IMR-90 (cell line): ENCODE data around the gene RUNX1. TPM values are rescaled to one million over a fixed set of nuclear protein-coding genes. Genes with fewer than 3 reads are reported as not detected.
A peak's percentile ranks its signal among the peaks of the same experiment; 100 is the strongest.

Experiments
- ATAC-seq: fragments of 200-7000 bp; cut with Tn5 transposase; 2 replicates; pipeline ENCODE4 v1.9.1; 2020; ENCODE audit warnings: low read depth, mild to moderate bottlenecking, moderate library complexity
- BruUV-seq: library from RNA; stranded (reverse); fragments of 400-500 nt; replicated peaks from 2 replicates; lab custom pipeline; 2021; lab: Mats Ljungman, UMichigan
- CTCF ChIA-PET: fragments of 300-600 bp; formaldehyde crosslinking; extraction: SDS; loops from one replicate; lab custom pipeline; 2021; ENCODE audit warnings: antibody characterized with exemption; lab: Yijun Ruan, JAX
- POLR2A ChIA-PET: fragments of 300-600 bp; sonication (Branson Sonifier 250); formaldehyde crosslinking; loops from one replicate; lab custom pipeline; 2022; ENCODE audit warnings: antibody characterized with exemption; ENCODE audit not compliant: unreplicated experiment; lab: Charles Lee
- DNase-seq: peaks from one replicate; pipeline ENCODE4 v3.0.0; 2013
- H2AFZ ChIP-seq: replicated peaks from 2 replicates; pipeline ENCODE3; 2013; ENCODE audit warnings: low read length, mild to moderate bottlenecking; ENCODE audit not compliant: poor library complexity
- H2AK5ac ChIP-seq: 2 replicates; pipeline ENCODE4 v1.6.1; 2013; ENCODE audit warnings: low read depth, low read length, inconsistent platforms
- H2AK9ac ChIP-seq: replicated peaks from 2 replicates; pipeline ENCODE3; 2013; ENCODE audit warnings: mild to moderate bottlenecking, low read depth, low read length, moderate library complexity; ENCODE audit not compliant: poor library complexity
- H2BK120ac ChIP-seq: 2 replicates; pipeline ENCODE4 v1.6.1; 2013; ENCODE audit warnings: low read depth, low read length, inconsistent platforms
- H2BK15ac ChIP-seq: 3 replicates; pipeline ENCODE4 v1.6.1; 2013; ENCODE audit warnings: low read depth, low read length, inconsistent platforms
- H2BK20ac ChIP-seq: 2 replicates; pipeline ENCODE4 v1.6.1; 2013; ENCODE audit warnings: low read depth, mild to moderate bottlenecking, inconsistent platforms, low read length, moderate library complexity
- H2BK5ac ChIP-seq: 2 replicates; pipeline ENCODE4 v1.6.1; 2013; ENCODE audit warnings: mild to moderate bottlenecking, low read depth, low read length, inconsistent platforms; ENCODE audit not compliant: poor library complexity, severe bottlenecking
- H3K14ac ChIP-seq: replicated peaks from 2 replicates; pipeline ENCODE4 v1.6.1; 2013; ENCODE audit warnings: low read depth, low read length, inconsistent platforms
- H3K18ac ChIP-seq: 2 replicates; pipeline ENCODE4 v1.6.1; 2013; ENCODE audit warnings: low read depth, low read length, control low read depth
- H3K23ac ChIP-seq: 2 replicates; pipeline ENCODE4 v1.6.1; 2013; ENCODE audit warnings: low read depth, low read length, inconsistent platforms
- H3K27ac ChIP-seq: 2 replicates; pipeline ENCODE4 v1.5.1; 2013; ENCODE audit warnings: mild to moderate bottlenecking, control low read depth, low read length; ENCODE audit not compliant: insufficient read depth
- H3K27me3 ChIP-seq: 2 replicates; pipeline ENCODE4 v1.6.1; 2013; ENCODE audit warnings: low read length; ENCODE audit not compliant: control insufficient read depth, insufficient read depth
- H3K36me3 ChIP-seq: 2 replicates; pipeline ENCODE4 v1.6.1; 2013; ENCODE audit warnings: low read length, mixed read lengths; ENCODE audit not compliant: control insufficient read depth, insufficient read depth
- H3K4ac ChIP-seq: 2 replicates; pipeline ENCODE4 v1.6.1; 2013; ENCODE audit warnings: low read depth, low read length, inconsistent platforms
- H3K4me1 ChIP-seq: 2 replicates; pipeline ENCODE4 v1.6.1; 2013; ENCODE audit warnings: low read length, mixed read lengths; ENCODE audit not compliant: control insufficient read depth, insufficient read depth
- H3K4me2 ChIP-seq: 2 replicates; pipeline ENCODE4 v1.6.1; 2013; ENCODE audit warnings: low read depth, mild to moderate bottlenecking, control low read depth, low read length, moderate library complexity
- H3K4me3 ChIP-seq: 2 replicates; pipeline ENCODE4 v1.5.1; 2013; ENCODE audit warnings: low read depth, mild to moderate bottlenecking, control low read depth, low read length, moderate library complexity; ENCODE audit not compliant: insufficient read depth
- H3K56ac ChIP-seq: 2 replicates; pipeline ENCODE4 v1.6.1; 2013; ENCODE audit warnings: low read length, inconsistent platforms; ENCODE audit not compliant: insufficient read depth; ENCODE audit errors: extremely low read depth
- H3K79me1 ChIP-seq, 2 experiments: 2 replicates each; pipeline ENCODE4 v1.6.1; 2013; ENCODE audit warnings: low read length in 2 of 2, inconsistent platforms in 1 of 2, low read depth in 1 of 2
- H3K9ac ChIP-seq: 2 replicates; pipeline ENCODE4 v1.6.1; 2013; ENCODE audit warnings: low read depth, low read length, control low read depth
- H3K9me1 ChIP-seq: 2 replicates; pipeline ENCODE4 v1.6.1; 2013; ENCODE audit warnings: low read length, inconsistent platforms; ENCODE audit not compliant: insufficient read depth
- H3K9me3 ChIP-seq: 2 replicates; pipeline ENCODE4 v1.6.1; 2013; ENCODE audit warnings: low read length; ENCODE audit not compliant: control insufficient read depth, insufficient read depth
- H4K20me1 ChIP-seq: 2 replicates; pipeline ENCODE4 v1.6.1; 2013; ENCODE audit warnings: low read length, inconsistent platforms; ENCODE audit not compliant: insufficient read depth
- H4K5ac ChIP-seq: 2 replicates; pipeline ENCODE4 v1.6.1; 2013; ENCODE audit warnings: mild to moderate bottlenecking, low read depth, low read length, control low read depth
- H4K8ac ChIP-seq, 2 experiments: 2 replicates each; pipeline ENCODE4 v1.6.1; 2013; ENCODE audit warnings: low read depth in 2 of 2, low read length in 2 of 2, control low read depth in 1 of 2, inconsistent platforms in 1 of 2
- H4K91ac ChIP-seq: 2 replicates; pipeline ENCODE4 v1.6.1; 2013; ENCODE audit warnings: low read depth, low read length, inconsistent platforms; ENCODE audit not compliant: insufficient read depth
- CEBPB ChIP-seq: IDR thresholded peaks from 2 replicates; pipeline ENCODE4 v1.6.1; 2012; ENCODE audit warnings: low read depth, low read length, improper control_type of control experiment
- FOS ChIP-seq: fragments of 150-350 bp; IDR thresholded peaks from 2 replicates; pipeline ENCODE4 v1.6.1; 2016; ENCODE audit warnings: low read depth, low read length
- RAD21 ChIP-seq: IDR thresholded peaks from 2 replicates; pipeline ENCODE4 v1.6.1; 2012; ENCODE audit warnings: low read length, improper control_type of control experiment
- USF2 ChIP-seq: fragments of 150-350 bp; IDR thresholded peaks from 2 replicates; pipeline ENCODE4 v1.6.1; 2017; ENCODE audit warnings: mild to moderate bottlenecking, antibody characterized with exemption, low read length, low read depth
- WGBS, 2 experiments: methylation state at CpG; one replicate each; pipeline versions ENCODE4 v1.1.5 to v1.1.7; 2013; ENCODE audit warnings: missing lambda C conversion rate in 2 of 2; ENCODE audit not compliant: insufficient read length in 1 of 2; ENCODE audit errors: extremely low coverage in 2 of 2; 5-methylcytosine and 5-hydroxymethylcytosine counted together
- dilution Hi-C: fragments of 300-500 bp; cut with HindIII; formaldehyde crosslinking; loops from one replicate; pipeline ENCODE4 v1.14.3; 2018; ENCODE audit warnings: low sequenced_read_pairs; ENCODE audit not compliant: unreplicated experiment
- in situ Hi-C: fragments of 300-500 bp; cut with MboI; formaldehyde crosslinking; loops from 3 replicates; pipeline ENCODE4 v1.14.3; 2019; ENCODE audit warnings: low sequenced_read_pairs, inconsistent platforms, mixed read lengths
- intact Hi-C: fragments of 100-400 bp; cut with micrococcal nuclease; formaldehyde crosslinking; loops from 2 replicates; pipeline ENCODE4 v1.10.0; 2022
- polyA plus RNA-seq, 3 experiments: library from polyadenylated mRNA; depleted of rRNA; stranded (reverse); fragments of >200 nt; gene quantifications; 2 replicates each; pipeline ENCODE4 v1.2.3, GENCODE V29; 2012; ENCODE audit warnings: low replicate concordance in 1 of 3
- total RNA-seq: library from RNA; depleted of rRNA; stranded (reverse); fragments of >200 nt; gene quantifications from 2 replicates; pipeline ENCODE4 v1.2.3, GENCODE V29; 2012

RUNX1 gene
- total and polyA plus RNA-seq, 2 of the 4 experiments (the other 2 are of a cell fraction), result 34.5 to 56.5 TPM

- H2BK15ac ChIP-seq, result no peak overlapping the region
- H3K14ac ChIP-seq, result 0 out of 2 replicates have a peak overlapping the region, but pooled peaks have one; percentile 24
- peaks cover 7% of the 10 kb centered on the region for H3K4me1 ChIP-seq
- no peak overlapping the region for H3K18ac ChIP-seq
- TF ChIP-seq RAD21 (no peak), USF2 (no peak), CEBPB (0 out of 2 replicates have a peak, but pooled peaks have one; percentile 40), FOS (no peak)
- H2BK120ac ChIP-seq, result no peak overlapping the region
- no peak overlapping the region for H3K4me2 ChIP-seq
- CTCF ChIA-PET, result no interaction called here
- no CpG with 5 or more reads among the region's 1 CpG for WGBS, 2 experiments
- H3K9me3 ChIP-seq, result no peaks in the 10 kb centered on the region
- no peak overlapping the region for H3K4me3 ChIP-seq
- peaks cover 22% of the 10 kb centered on the region; the same call in 1 of the 2 replicates for H4K20me1 ChIP-seq
- no TSS peak for BruUV-seq
- peaks cover 32% of the 10 kb centered on the region for H3K36me3 ChIP-seq
- H4K8ac ChIP-seq, result no peak overlapping the region
- H2AFZ ChIP-seq, result no peak overlapping the region
- peak overlapping the region; percentile 6 for H2BK5ac ChIP-seq
- H2AK9ac ChIP-seq, result no peak overlapping the region
- no peak overlapping the region for H3K27ac ChIP-seq
- H4K91ac ChIP-seq, result no peak overlapping the region
- H2BK20ac ChIP-seq, result no peak overlapping the region
- H3K23ac ChIP-seq, result peak overlapping the region; percentile 10; the same call in 1 of the 2 replicates
- no peak overlapping the region; the same call in 1 of the 2 replicates for H2AK5ac ChIP-seq
- in situ Hi-C loops (no loop called here), dilution Hi-C loops (no loop called here), intact Hi-C loops (loop anchor here (5.0 kb wide), 2 partner anchors 85 to 100 kb away; no protein-coding TSS in a partner anchor)
- H3K27me3 ChIP-seq, result no peaks in the 10 kb centered on the region
- DNase-seq (no peak), ATAC-seq (peak; percentile 9; the same call in 1 of the 2 replicates)
- peaks cover 43 to 76% of the 10 kb centered on the region in 2 experiments for H3K79me1 ChIP-seq
- H3K56ac ChIP-seq, result no peak overlapping the region
- no peak overlapping the region for H3K9ac ChIP-seq
- H4K5ac ChIP-seq, result no peak overlapping the region
- peaks cover 5% of the 10 kb centered on the region for H3K9me1 ChIP-seq
- POLR2A ChIA-PET, result no interaction called here
- peak overlapping the region; percentile 19 for H3K4ac ChIP-seq
Measured at GRCh38 chr21:34802180-34802899, 246.8 kb downstream of the RUNX1 start.
